ENCODE results near the gene RASGRP3.

Gene RASGRP3

DNA sequence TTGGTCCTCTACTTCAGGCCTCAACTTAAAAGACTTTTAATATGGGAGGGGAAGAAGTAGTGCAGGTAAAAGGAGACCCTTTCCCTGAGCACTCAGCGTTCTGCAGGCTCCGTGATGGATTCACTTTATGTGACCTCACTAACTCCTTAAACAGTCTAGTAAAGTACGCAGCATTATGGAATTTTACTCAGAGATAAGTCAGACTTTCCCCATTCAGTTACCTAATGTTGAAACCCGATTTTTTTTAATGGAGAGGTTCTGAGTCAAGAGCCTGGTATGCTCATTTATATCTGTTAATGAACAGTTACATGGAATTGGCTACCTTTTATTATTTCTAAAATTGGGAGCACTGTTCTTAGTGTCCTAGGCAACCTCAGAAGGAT lies 34.1 kb downstream of the RASGRP3 start:
- H3K4me1 ChIP-seq (ENCODE audit: control insufficient read depth, insufficient read depth, low read length) = no peaks in the 10 kb centered on the region
- H3K36me3 ChIP-seq (ENCODE audit: control insufficient read depth, insufficient read depth, low read length) = no peaks in the 10 kb centered on the region
- no peak overlapping the region for H3K4me3 ChIP-seq (ENCODE audit: low read depth, low read length)
- no peak overlapping the region for H3K27ac ChIP-seq (ENCODE audit: low read depth, low read length)
- no peaks in the 10 kb centered on the region for H3K27me3 ChIP-seq (ENCODE audit: control insufficient read depth, insufficient read depth, low read length)
- H3K9ac ChIP-seq (ENCODE audit: low read length) = no peak overlapping the region
- H3K9me3 ChIP-seq (ENCODE audit: control insufficient read depth, insufficient read depth, low read depth, low read length) = no peaks in the 10 kb centered on the region

DNA sequence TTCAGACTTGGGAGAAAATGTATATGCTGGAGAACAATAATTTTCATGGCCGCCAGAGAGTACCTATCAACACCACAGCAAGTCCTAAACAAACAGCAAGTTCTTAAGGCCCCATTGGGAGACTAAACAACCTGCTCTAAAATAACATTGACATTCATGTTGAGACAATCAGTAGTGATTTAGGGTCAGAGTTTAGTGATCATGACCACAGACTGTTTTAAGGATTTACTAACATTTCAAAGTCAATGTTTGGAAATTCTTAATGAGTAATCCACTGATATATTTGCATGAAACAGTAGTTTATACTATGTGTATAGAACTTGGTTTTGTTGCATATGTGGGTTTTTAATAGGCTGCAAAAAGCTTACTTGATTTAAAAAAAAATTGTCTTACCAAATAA lies 34.7 kb downstream of the RASGRP3 start:
- H3K4me1 ChIP-seq (ENCODE audit: control insufficient read depth, insufficient read depth, low read length) = no peaks in the 10 kb centered on the region
- H3K9me3 ChIP-seq (ENCODE audit: control insufficient read depth, insufficient read depth, low read depth, low read length) = no peaks in the 10 kb centered on the region
- H3K36me3 ChIP-seq (ENCODE audit: control insufficient read depth, insufficient read depth, low read length) = no peaks in the 10 kb centered on the region
- no peak overlapping the region for H3K27ac ChIP-seq (ENCODE audit: low read depth, low read length)
- H3K27me3 ChIP-seq (ENCODE audit: control insufficient read depth, insufficient read depth, low read length) = no peaks in the 10 kb centered on the region
- no peak overlapping the region for H3K4me3 ChIP-seq (ENCODE audit: low read depth, low read length)
- H3K9ac ChIP-seq (ENCODE audit: low read length) = no peak overlapping the region

- no peak overlapping the region for H3K27ac ChIP-seq (ENCODE audit: low read depth, low read length)
- H3K4me3 ChIP-seq (ENCODE audit: low read depth, low read length) = no peak overlapping the region
- no peaks in the 10 kb centered on the region for H3K9me3 ChIP-seq (ENCODE audit: control insufficient read depth, insufficient read depth, low read depth, low read length)
- H3K9ac ChIP-seq (ENCODE audit: low read length) = no peak overlapping the region
- no peaks in the 10 kb centered on the region for H3K27me3 ChIP-seq (ENCODE audit: control insufficient read depth, insufficient read depth, low read length)
- no peaks in the 10 kb centered on the region for H3K36me3 ChIP-seq (ENCODE audit: control insufficient read depth, insufficient read depth, low read length)
- H3K4me1 ChIP-seq (ENCODE audit: control insufficient read depth, insufficient read depth, low read length) = no peaks in the 10 kb centered on the region
These were observed 35.7 kb downstream of the RASGRP3 start for GRCh38 chr2:33512112-33512511.

DNA sequence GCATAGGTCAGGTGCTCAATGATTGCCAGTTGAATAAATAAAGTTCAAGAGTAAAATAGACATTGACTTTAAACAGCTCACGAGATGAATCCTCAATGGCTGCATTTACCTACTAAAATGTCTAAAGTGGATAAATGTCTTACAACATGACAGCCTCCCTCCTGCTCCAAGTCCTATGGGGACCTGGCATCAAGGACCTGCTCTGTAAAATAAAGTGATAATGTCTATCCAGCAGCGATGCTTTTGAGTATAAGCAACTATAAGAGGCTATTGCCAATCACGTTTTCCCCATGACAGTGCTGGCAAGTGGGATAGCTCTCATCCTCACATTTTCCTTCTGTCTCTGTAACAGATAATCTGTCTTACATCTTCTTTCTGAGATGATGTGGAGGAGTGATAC lies 37.0 kb downstream of the RASGRP3 start:
- H3K4me1 ChIP-seq (ENCODE audit: control insufficient read depth, insufficient read depth, low read length) = no peaks in the 10 kb centered on the region
- H3K9me3 ChIP-seq (ENCODE audit: control insufficient read depth, insufficient read depth, low read depth, low read length) = no peaks in the 10 kb centered on the region
- no peaks in the 10 kb centered on the region for H3K36me3 ChIP-seq (ENCODE audit: control insufficient read depth, insufficient read depth, low read length)
- no peak overlapping the region for H3K4me3 ChIP-seq (ENCODE audit: low read depth, low read length)
- no peak overlapping the region for H3K9ac ChIP-seq (ENCODE audit: low read length)
- H3K27ac ChIP-seq (ENCODE audit: low read depth, low read length) = no peak overlapping the region
- H3K27me3 ChIP-seq (ENCODE audit: control insufficient read depth, insufficient read depth, low read length) = no peaks in the 10 kb centered on the region

- no peak overlapping the region for H3K9ac ChIP-seq (ENCODE audit: low read length)
- H3K36me3 ChIP-seq (ENCODE audit: control insufficient read depth, insufficient read depth, low read length) = no peaks in the 10 kb centered on the region
- no peaks in the 10 kb centered on the region for H3K27me3 ChIP-seq (ENCODE audit: control insufficient read depth, insufficient read depth, low read length)
- no peaks in the 10 kb centered on the region for H3K4me1 ChIP-seq (ENCODE audit: control insufficient read depth, insufficient read depth, low read length)
- H3K27ac ChIP-seq (ENCODE audit: low read depth, low read length) = no peak overlapping the region
- H3K9me3 ChIP-seq (ENCODE audit: control insufficient read depth, insufficient read depth, low read depth, low read length) = no peaks in the 10 kb centered on the region
- no peak overlapping the region for H3K4me3 ChIP-seq (ENCODE audit: low read depth, low read length)
These were observed 40.1 kb downstream of the RASGRP3 start for GRCh38 chr2:33516456-33516995.

DNA sequence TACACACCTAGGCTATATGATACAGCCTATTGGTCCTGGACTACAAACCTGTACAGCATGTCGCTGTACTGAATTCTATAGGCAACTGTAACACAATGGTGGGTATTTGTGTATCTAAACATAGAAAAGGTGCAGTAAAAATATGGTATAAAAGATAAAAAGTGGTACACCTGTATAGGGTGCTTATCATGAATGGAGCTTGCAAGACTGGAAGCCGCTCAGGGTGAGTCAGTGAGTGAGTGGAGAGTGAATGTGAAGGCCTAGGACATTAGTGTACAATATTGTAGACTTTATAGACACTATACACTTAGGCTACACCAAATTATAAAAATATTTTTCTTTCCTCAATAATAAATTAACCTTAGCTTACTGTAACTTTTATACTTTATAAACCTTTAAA lies 41.8 kb downstream of the RASGRP3 start:
- Histone ChIP-seq H3K36me3 (ENCODE audit: control insufficient read depth, insufficient read depth, low read length) (no peaks in the 10 kb centered on the region), H3K4me3 (ENCODE audit: low read depth, low read length) (no peak overlapping the region), H3K27me3 (ENCODE audit: control insufficient read depth, insufficient read depth, low read length) (no peaks in the 10 kb centered on the region), H3K4me1 (ENCODE audit: control insufficient read depth, insufficient read depth, low read length) (no peaks in the 10 kb centered on the region), H3K27ac (ENCODE audit: low read depth, low read length) (no peak overlapping the region), H3K9me3 (ENCODE audit: control insufficient read depth, insufficient read depth, low read depth, low read length) (no peaks in the 10 kb centered on the region), H3K9ac (ENCODE audit: low read length) (no peak overlapping the region)

DNA sequence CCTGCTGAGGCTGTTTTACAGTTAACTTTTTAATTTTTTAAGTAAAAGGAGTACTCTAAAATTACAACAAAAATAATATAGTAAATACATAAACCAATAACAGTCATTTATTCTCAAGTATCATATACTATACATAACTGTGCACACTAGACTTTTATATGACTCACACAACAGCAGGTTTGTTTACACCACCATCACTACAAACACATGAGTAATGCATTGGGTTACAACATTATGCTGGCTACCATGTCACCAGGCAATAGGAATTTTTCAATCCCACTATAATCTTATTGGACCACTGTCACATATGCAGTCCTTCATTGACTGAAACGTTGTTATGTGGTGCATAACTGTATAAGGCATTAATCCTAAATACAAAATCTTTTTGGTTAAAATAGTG lies 42.5 kb downstream of the RASGRP3 start:
- Histone ChIP-seq H3K27ac (ENCODE audit: low read depth, low read length) (no peak overlapping the region), H3K9me3 (ENCODE audit: control insufficient read depth, insufficient read depth, low read depth, low read length) (no peaks in the 10 kb centered on the region), H3K4me1 (ENCODE audit: control insufficient read depth, insufficient read depth, low read length) (no peaks in the 10 kb centered on the region), H3K27me3 (ENCODE audit: control insufficient read depth, insufficient read depth, low read length) (no peaks in the 10 kb centered on the region), H3K4me3 (ENCODE audit: low read depth, low read length) (no peak overlapping the region), H3K9ac (ENCODE audit: low read length) (no peak overlapping the region), H3K36me3 (ENCODE audit: control insufficient read depth, insufficient read depth, low read length) (no peaks in the 10 kb centered on the region)

DNA sequence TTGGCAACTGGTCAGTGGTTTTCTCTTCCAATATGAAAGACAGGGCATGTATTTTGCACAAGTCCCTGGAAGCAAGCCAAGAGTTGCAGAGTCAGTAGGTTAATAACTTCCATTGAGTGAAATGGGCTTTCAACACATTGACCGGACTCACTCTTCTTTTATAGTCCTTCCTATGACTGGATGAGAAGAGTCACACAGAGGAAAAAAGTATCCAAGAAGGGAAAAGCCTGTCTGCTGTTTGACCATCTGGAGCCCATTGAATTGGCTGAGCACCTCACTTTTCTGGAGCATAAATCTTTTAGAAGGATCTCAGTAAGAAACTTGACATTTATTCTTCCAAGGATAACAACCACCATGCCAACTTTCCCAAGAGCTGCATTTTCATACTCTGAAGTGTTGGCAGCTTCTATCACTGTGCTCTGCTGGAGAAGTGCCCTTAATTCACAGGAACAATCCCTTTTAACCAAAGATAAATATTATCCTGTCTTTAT lies 45.4 kb downstream of the RASGRP3 start:
- H3K4me3 ChIP-seq (ENCODE audit: low read depth, low read length) = no peak overlapping the region
- no peak overlapping the region for H3K9ac ChIP-seq (ENCODE audit: low read length)
- H3K9me3 ChIP-seq (ENCODE audit: control insufficient read depth, insufficient read depth, low read depth, low read length) = no peaks in the 10 kb centered on the region
- H3K27me3 ChIP-seq (ENCODE audit: control insufficient read depth, insufficient read depth, low read length) = no peaks in the 10 kb centered on the region
- no peaks in the 10 kb centered on the region for H3K36me3 ChIP-seq (ENCODE audit: control insufficient read depth, insufficient read depth, low read length)
- no peaks in the 10 kb centered on the region for H3K4me1 ChIP-seq (ENCODE audit: control insufficient read depth, insufficient read depth, low read length)
- H3K27ac ChIP-seq (ENCODE audit: low read depth, low read length) = no peak overlapping the region

DNA sequence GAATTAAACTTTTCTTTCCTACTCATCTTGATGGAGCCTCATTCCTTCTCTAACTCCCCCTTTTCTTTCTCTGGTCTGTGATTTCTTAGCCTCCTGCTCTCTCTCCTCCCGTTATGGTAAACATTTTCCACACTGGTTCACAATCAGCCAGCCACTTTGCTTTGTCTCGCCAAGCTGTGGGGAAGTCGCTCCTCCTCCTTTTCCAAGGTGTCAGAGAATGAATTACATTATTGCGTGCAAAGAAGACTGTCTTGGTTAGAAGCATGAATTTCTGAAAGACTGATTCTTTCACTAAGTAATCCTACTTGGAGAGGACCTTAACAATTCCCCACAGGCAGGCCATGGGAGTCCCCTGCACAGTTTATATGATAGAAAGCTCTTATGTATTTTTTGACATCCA lies 46.1 kb downstream of the RASGRP3 start:
- Histone ChIP-seq H3K27me3 (ENCODE audit: control insufficient read depth, insufficient read depth, low read length) (no peaks in the 10 kb centered on the region), H3K9me3 (ENCODE audit: control insufficient read depth, insufficient read depth, low read depth, low read length) (no peaks in the 10 kb centered on the region), H3K36me3 (ENCODE audit: control insufficient read depth, insufficient read depth, low read length) (no peaks in the 10 kb centered on the region), H3K4me1 (ENCODE audit: control insufficient read depth, insufficient read depth, low read length) (no peaks in the 10 kb centered on the region), H3K4me3 (ENCODE audit: low read depth, low read length) (no peak overlapping the region), H3K9ac (ENCODE audit: low read length) (no peak overlapping the region), H3K27ac (ENCODE audit: low read depth, low read length) (no peak overlapping the region)

GRCh38 chr2:33525666-33526065 lies 49.2 kb downstream of the RASGRP3 start:
- Histone ChIP-seq H3K4me1 (ENCODE audit: control insufficient read depth, insufficient read depth, low read length) (no peaks in the 10 kb centered on the region), H3K27ac (ENCODE audit: low read depth, low read length) (no peak overlapping the region), H3K36me3 (ENCODE audit: control insufficient read depth, insufficient read depth, low read length) (no peaks in the 10 kb centered on the region)

GRCh38 chr2:33526132-33526531 lies 49.7 kb downstream of the RASGRP3 start:
- Histone ChIP-seq H3K4me1 (ENCODE audit: control insufficient read depth, insufficient read depth, low read length) (no peaks in the 10 kb centered on the region), H3K27ac (ENCODE audit: low read depth, low read length) (no peak overlapping the region), H3K27me3 (ENCODE audit: control insufficient read depth, insufficient read depth, low read length) (no peaks in the 10 kb centered on the region), H3K4me3 (ENCODE audit: low read depth, low read length) (no peak overlapping the region), H3K9me3 (ENCODE audit: control insufficient read depth, insufficient read depth, low read depth, low read length) (no peaks in the 10 kb centered on the region), H3K36me3 (ENCODE audit: control insufficient read depth, insufficient read depth, low read length) (no peaks in the 10 kb centered on the region), H3K9ac (ENCODE audit: low read length) (no peak overlapping the region)

More at GRCh38 chr2:33525666-33526065, 49.2 kb downstream of the RASGRP3 start:
- Histone ChIP-seq H3K9me3 (ENCODE audit: control insufficient read depth, insufficient read depth, low read depth, low read length) (no peaks in the 10 kb centered on the region), H3K4me3 (ENCODE audit: low read depth, low read length) (no peak overlapping the region), H3K9ac (ENCODE audit: low read length) (no peak overlapping the region), H3K27me3 (ENCODE audit: control insufficient read depth, insufficient read depth, low read length) (no peaks in the 10 kb centered on the region)

- H3K4me1 ChIP-seq (ENCODE audit: control insufficient read depth, insufficient read depth, low read length) = no peaks in the 10 kb centered on the region
- H3K36me3 ChIP-seq (ENCODE audit: control insufficient read depth, insufficient read depth, low read length) = no peaks in the 10 kb centered on the region
- H3K4me3 ChIP-seq (ENCODE audit: low read depth, low read length) = no peak overlapping the region
- no peak overlapping the region for H3K9ac ChIP-seq (ENCODE audit: low read length)
- H3K27ac ChIP-seq (ENCODE audit: low read depth, low read length) = no peak overlapping the region
- H3K9me3 ChIP-seq (ENCODE audit: control insufficient read depth, insufficient read depth, low read depth, low read length) = no peaks in the 10 kb centered on the region
- H3K27me3 ChIP-seq (ENCODE audit: control insufficient read depth, insufficient read depth, low read length) = no peaks in the 10 kb centered on the region
These were observed 50.5 kb downstream of the RASGRP3 start for GRCh38 chr2:33526921-33527320.
